Coronary artery (tissue), 2 donors: ENCODE data around the gene FBXO15.

Experiments
- DNase-seq: peaks from one replicate; pipeline ENCODE4 v3.0.0-alpha.2; 2017; ENCODE audit warnings: low spot score
- H3K27ac ChIP-seq, 2 donors: fragments of 200-600 bp; sonication (generic); one replicate each; pipeline ENCODE4 v1.5.1; 2016 to 2019
- H3K4me3 ChIP-seq: fragments of 200-600 bp; sonication (generic); 2 replicates; pipeline ENCODE4 v1.5.1; 2016; ENCODE audit warnings: mild to moderate bottlenecking, moderate library complexity
- CTCF ChIP-seq: fragments of 200-600 bp; sonication (generic); IDR thresholded peaks from one replicate; pipeline ENCODE4 v1.5.1; 2019; ENCODE audit warnings: antibody characterized with exemption

The FBXO15 gene

GRCh38 chr18:74147491-74147778 is 199 bp downstream of the FBXO15 start:
- H3K27ac ChIP-seq = peak overlapping the region; percentile 91 to 92
- no peak for TF ChIP-seq CTCF
- peak overlapping the region; percentile 84 for H3K4me3 ChIP-seq
- DNase-seq = no peak

DNA sequence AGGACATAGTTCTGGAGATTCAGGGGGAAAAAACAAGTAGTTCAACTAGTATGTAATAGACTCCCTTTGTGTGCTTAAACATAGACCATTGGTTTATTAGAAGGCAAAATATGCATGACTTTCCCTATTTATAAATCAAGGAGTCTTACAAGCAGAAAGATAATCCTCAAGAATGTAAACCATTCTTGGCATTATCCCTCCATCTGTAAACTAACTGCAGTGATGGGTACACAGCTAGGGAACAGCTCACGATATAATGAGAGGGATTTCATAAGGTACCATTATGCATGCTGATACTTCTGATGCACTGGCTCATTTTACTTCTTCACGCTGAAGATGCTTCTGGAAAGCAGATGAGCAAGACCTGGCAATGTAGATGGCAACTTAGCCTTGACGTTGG is 878 bp downstream of the FBXO15 start:
- TF ChIP-seq CTCF = no peak
- no peak for DNase-seq
- no peak overlapping the region for H3K4me3 ChIP-seq
- H3K27ac ChIP-seq = no peak overlapping the region

DNA sequence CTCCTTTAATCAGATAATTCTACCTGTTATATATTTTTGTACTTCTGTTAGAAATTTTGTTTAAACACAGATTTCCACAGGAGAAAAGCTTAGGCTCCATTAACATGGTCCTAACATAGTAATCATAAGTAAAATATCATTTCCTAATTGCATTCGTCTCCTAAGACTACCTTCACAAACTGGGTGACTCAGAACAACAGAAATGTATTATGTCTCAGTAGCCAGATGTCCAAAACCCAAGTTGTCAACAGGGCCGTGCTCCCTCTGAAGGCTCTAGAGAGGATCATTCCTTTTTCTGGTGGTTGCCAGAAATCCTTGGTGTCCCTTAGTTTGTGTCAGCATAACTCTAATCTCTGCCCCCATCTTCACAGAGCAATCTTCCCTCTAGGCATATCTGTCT is 5.4 kb downstream of the FBXO15 start:
- TF ChIP-seq CTCF = no peak
- Histone ChIP-seq H3K4me3 (no peak overlapping the region), H3K27ac (no peak overlapping the region)
- DNase-seq = no peak

- no peak overlapping the region for H3K4me3 ChIP-seq
- DNase-seq = no peak
- H3K27ac ChIP-seq = no peak overlapping the region
- TF ChIP-seq CTCF = no peak
Observed at GRCh38 chr18:74141667-74142066, 6.0 kb downstream of the FBXO15 start.

- no peak overlapping the region for H3K4me3 ChIP-seq
- no peak for DNase-seq
- TF ChIP-seq CTCF = no peak
- H3K27ac ChIP-seq = no peak overlapping the region
Observed at GRCh38 chr18:74140582-74140981, 7.1 kb downstream of the FBXO15 start.

GRCh38 chr18:74139888-74140287 is 7.7 kb downstream of the FBXO15 start:
- no peak overlapping the region for H3K4me3 ChIP-seq
- no peak overlapping the region for H3K27ac ChIP-seq
- no peak for TF ChIP-seq CTCF
- no peak for DNase-seq

GRCh38 chr18:74139411-74139810 is 8.2 kb downstream of the FBXO15 start:
- Histone ChIP-seq H3K4me3 (no peak overlapping the region), H3K27ac (no peak overlapping the region)
- no peak for TF ChIP-seq CTCF
- DNase-seq = no peak
